Left renal pelvis (tissue), 4 donors: Measurements from ENCODE around the gene EMX1. TPM values are rescaled to one million over a fixed set of nuclear protein-coding genes. Genes with fewer than 3 reads are reported as not detected.

ENCODE experiments used
- DNase-seq, 4 donors: peaks; one replicate each; pipeline ENCODE4 v3.0.0-alpha.2; 2013; ENCODE audit warnings: low read depth in 4 of 4, low spot score in 3 of 4
- polyA plus RNA-seq, 4 donors: library from polyadenylated mRNA; unstranded; fragments of 120-200 nt; gene quantifications; one replicate each; pipeline ENCODE4 v1.2.1, GENCODE V29; 2013; ENCODE audit not compliant: insufficient read length in 4 of 4

The EMX1 gene
- polyA plus RNA-seq, 4 donors = 0.64 to 72.0 (median 32.0) TPM

DNA sequence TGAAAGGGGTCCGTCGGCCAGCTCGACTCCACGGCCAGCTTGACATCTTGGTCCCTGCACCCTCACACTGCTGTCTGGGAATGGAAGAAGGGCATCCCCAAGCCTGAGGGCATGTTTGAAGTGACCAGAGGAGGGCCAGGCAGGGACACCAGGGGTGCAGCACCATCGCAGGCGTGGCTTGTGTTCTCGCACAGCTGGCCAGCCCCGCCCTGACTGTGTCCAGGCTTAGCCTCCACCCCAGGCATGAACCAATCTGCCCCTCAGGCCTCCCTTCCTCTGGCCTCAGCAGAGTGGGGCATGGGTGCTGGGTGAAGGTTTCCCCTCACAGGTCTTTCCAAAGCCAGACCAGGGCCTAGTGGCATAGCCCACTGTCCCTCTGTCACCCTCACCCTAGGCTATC, 25.0 kb downstream of the EMX1 start:
- no peak for DNase-seq

- DNase-seq = no peak
These were observed 25.6 kb downstream of the EMX1 start for GRCh38 chr2:72942881-72943418.

DNA sequence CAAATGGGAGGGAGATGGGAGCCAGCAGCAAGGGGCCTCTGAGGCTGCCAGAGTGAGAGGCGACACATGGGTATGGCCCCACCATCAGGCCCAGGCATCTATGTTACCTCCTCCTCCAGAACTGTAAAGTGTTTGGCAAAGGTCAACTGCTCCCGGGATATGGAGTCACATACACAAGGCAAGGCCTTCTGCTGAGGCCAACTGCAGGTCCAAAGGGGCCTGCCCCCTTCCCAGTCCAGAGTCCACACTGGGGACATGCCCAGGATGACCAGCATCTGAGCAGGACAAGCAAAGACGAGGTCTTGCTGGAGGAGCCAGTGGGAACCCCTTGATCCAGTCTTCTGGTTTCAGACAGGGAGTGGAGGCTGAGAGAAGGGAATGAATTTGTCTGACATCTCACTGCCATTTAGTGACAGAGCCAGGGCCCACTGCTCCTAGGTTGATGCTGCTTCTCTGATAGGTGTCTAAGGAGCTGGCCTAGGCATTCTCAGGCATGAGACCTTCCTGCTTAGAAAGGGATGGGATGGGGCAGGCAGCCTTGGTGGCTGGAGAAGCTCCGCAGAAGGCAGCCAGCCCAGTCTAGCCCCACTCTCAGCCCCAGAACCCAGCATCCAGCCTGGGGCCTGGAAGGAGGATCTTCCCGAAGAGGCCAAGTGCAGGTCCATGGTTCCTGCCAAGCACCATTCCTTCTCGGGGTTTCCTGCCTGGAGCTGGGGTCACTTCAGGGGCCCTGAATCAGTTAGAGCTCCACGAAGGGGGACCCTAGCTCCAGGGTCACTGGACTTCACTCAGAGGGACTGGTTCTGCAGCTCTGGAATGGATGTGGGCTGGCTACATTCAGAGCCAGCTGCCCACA, 26.4 kb downstream of the EMX1 start:
- DNase-seq = no peak

- DNase-seq = no peak
These were observed 27.6 kb downstream of the EMX1 start for GRCh38 chr2:72944804-72945449.

DNA sequence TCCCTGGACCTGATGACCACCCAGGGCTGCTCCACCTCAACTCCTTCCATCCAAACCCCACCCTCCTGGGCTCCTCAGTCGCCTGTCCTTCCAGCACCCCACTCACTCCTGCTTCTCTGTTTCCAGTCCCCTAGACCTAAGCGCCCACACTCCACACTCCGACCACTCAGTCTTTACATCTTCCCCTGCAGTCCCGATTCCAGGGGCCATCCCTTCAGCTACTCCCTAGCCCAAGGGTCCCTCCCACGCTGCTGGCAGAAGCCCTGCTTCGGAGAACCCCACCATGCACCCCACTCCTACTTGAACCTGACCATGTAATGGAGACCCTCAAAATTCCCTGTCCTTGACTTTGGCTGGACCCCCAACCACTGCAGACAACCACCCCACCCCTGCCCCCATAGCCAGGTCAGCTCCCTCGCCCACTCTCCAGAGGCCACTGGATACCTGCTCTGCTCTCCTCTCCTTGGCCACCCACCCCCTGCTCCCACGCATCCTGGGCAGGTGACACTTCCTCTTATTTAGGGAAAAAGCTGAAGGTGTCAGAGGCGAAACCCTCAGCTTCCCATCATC, 28.2 kb downstream of the EMX1 start:
- DNase-seq = no peak

DNA sequence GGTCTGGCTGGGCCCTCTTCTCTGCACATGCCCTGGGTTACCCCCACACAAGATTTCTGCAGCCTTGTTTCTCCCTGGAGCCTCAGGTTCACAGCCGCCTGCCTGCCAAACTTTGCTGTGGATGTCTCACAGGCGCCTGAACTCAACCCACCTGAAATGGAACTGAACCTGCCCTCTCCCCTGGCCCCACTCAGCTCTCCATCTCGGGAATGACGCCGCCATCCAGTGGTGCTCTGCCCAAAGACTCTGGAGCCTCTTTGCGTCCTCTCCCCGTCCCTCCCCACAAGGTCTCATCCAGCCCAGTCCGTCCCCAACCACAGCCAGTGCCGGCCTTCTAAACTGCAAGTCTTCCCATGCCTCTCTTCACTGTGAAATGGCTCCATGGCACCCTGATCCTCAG, 29.1 kb downstream of the EMX1 start:
- DNase-seq = no peak

DNA sequence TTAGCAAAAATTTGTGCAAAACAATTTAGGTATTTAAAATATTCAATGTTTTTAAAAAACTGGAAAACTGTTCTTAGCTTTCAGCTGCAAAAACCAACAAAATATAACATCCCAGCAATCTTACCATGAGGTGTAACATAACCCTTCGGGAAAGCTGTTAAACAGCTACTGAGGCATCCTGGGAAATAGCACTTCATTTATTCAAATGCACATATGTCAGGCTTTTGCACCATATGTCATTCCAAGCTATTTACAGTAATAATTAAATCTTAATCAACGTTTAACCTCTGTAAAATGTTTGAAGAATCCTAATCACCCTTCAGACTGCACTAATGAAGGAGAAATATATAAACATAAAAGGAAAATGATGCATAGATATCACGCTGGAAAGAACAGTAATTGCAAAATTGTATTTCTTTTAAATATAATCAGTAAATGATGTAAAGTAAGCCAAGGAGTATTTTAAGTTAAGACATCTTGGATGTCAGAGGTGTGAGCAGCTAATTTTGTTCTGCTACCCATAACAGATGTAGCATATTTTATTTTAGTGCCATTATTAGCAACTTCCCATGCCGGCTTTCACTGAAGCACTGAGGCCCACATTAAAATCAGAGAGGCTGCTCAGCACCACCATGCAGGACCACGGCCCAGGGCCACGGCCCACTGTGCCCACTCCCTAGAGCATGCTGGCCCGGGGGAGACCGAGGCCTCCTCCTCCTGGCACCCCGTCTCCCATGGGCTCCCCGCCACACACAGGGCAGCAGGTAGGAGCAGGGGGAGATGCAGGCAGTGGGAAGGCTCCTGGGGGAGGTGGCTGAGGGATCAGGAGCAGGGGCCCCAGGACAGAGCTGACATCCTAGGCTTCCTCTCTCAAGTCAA, 30.9 kb downstream of the EMX1 start:
- DNase-seq = no peak

GRCh38 chr2:72949045-72949444, 31.7 kb downstream of the EMX1 start:
- DNase-seq = no peak

- no peak for DNase-seq
These were observed 32.3 kb downstream of the EMX1 start for GRCh38 chr2:72949642-72950041.

DNA sequence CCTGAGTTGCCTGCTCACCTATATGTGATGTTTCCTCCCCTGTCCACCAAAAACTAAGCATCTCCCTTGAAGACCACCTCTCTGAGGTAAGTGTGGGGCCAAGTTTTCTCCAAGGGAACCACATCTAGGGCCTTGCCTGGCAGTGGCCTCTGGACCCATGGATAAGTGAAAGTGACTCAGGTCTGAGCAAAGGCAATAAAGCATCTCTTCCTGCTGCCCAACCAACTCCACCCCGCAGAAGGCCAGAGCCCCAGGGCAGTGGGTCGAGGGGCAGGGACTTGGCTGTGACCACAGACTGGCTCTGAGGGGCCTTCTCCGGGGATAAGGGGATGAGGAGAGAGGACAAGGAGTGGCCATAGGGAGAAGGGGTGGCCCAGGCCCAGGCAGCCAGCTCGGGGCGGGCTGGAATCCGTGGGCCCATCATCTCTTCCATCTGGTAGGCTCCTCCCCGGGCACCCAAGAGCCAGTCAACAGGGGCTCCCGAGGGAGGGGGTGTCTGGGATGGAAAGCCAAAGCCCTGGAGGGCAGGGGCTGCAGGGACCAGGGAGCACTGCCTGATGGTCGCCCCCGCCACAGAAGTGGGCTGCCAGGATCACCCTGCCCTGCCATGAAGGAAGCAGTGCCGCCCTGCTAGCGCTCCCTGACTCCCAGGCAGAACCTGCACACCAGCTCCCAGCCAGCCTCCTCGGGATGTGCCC, 33.4 kb downstream of the EMX1 start:
- no peak for DNase-seq

DNA sequence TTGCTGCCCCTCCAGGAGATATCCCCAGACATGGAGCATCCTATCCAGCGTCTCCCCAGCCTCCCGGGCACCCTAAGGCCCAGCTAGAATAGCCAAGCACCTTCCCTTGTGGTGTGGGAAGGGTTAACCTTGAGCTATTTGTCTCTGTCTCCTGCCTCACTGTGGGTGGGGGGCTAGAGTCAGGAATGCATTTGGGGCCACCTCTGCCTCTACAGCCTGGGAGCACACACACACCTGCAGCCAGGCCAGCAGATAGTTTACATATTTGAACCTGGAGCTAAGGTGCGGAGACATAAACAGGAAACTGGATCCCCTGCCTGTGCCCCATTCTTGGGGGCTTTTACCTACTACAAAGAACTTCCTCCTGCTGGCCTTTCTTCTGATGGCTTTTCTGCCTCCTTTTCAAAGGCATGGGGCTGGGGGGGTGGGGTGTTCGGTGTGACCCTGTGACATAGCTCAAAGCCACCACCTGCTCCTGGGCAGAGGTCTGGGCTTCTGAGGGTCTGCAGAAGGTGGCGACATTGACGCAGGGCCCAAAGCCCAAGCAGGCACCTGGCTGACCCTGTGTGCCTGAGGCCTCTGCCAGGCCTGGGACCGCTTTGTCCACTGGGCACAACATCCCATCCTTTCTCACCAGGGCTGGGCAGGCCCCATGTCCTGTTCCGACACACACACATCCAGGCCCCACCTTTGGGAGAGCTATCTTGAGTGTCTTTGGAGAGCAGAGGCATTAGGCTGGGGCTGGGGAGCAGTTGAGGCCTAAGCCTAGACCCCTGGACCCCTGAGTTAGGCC, 34.2 kb downstream of the EMX1 start:
- DNase-seq = no peak

GRCh38 chr2:72952110-72952823, 34.9 kb downstream of the EMX1 start:
- no peak for DNase-seq

DNA sequence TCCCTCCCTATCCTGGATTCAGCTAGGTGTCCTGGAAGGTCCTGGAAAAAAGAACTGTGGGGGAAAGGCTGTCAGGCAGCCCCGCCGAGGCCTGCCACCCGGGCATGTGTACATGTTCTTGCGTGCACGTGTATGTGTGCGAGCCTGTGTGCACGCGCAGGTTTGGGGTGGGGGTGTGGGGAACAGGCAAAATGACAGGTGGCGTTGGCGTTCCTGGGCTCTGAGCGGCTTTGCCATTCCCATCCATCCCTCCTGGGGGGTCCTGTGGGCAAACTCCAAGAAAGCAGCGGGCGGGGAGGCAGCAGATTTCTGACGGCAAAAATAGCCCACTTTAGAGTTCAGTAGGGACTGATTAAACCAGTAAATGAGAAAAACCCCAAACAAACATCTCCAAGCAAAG, 35.6 kb downstream of the EMX1 start:
- no peak for DNase-seq

DNA sequence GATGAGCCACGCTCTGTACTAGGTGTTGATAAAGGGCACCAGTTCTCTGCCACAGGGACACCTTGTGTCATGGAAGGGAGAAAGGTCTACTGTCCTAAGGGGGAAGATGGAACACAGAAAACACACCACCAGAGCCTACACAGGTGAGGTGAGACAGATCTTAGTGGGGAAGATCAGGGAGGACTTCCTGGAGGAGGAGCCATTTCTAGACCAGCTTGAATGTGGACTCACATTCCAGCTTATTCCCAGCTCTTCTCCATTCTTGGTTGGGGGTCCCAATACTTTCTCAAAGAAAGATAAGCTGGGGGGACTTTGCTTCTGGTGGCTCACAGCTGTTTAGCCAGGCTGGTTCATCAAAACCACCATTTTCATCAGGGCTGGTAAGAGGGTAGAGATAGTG, 36.2 kb downstream of the EMX1 start:
- DNase-seq = no peak

DNA sequence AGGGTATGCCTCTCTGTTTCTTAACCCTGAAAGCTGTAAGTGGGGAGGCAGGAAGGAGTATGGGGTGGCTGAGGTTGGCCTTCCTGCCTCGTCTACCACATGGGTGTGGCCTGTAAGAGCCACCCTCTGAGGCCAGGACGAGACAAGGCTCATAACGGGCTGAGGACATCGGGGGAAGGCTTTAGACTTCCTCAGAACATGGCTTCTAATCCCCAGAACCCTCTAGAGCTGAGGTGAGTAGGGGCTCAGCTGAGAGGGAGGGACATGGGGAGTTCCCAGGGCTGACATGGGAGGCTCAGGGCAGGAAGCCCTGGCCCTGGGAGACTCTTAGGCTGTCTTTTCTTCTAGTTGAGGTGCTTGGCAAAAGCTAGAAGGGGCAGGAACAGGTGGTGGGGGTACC, 36.7 kb downstream of the EMX1 start:
- no peak for DNase-seq

GRCh38 chr2:72954376-72955227, 37.3 kb downstream of the EMX1 start:
- DNase-seq = no peak

GRCh38 chr2:72955228-72956049, 38.1 kb downstream of the EMX1 start:
- no peak for DNase-seq
